ENCODE data around the gene SEZ6L2. TPM values are rescaled to one million over a fixed set of nuclear protein-coding genes. Genes with fewer than 3 reads are reported as not detected.
A peak's percentile ranks its signal among the peaks of the same experiment; 100 is the strongest.
"Not testable (repeated sequence)": the region's sequence is repeated elsewhere in the genome, so short reads cannot be mapped to it uniquely, and the experiment has no call there.

SEZ6L2 gene
- total RNA-seq = not detected

DNA sequence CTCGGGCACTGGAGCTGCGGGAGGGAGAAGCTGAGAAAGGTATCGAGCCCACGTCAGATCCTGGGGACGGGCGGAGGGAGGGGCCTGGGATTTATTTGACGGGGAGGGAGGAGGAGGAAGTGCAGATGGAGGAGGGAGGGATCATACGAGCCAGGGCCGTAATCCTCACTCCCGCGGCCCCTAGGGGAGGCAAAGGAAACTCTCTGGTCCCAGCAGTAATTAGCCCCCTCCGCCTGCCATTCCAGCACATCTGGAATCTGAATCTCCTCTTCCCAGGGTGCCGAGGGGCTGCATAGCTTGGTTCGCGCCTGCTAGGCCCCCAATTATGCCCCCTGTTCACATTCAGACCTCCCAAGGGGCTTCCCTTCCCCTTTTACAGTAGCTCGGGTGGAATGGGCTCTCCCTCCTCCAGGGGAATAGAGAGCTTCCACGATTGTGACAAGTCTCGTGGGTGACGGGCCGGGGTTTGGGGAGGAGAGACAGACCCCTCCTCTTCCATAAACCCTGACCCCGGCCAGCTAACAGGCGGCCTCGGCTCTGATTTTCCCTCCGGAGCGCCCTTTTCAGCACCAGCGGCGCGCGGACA, at the start of gene SEZ6L2:
TSS of gene SEZ6L2 (minus strand) at position 35 of the 586 bp plus-strand sequence. CDS start 531 bp downstream, outside the sequence.
- no peak for DNase-seq

GRCh38 chr16:29947897-29948296, 48.5 kb upstream of the SEZ6L2 start:
- DNase-seq = no peak

- DNase-seq = no peak
These were observed 44.8 kb upstream of the SEZ6L2 start for GRCh38 chr16:29943846-29944799.

DNA sequence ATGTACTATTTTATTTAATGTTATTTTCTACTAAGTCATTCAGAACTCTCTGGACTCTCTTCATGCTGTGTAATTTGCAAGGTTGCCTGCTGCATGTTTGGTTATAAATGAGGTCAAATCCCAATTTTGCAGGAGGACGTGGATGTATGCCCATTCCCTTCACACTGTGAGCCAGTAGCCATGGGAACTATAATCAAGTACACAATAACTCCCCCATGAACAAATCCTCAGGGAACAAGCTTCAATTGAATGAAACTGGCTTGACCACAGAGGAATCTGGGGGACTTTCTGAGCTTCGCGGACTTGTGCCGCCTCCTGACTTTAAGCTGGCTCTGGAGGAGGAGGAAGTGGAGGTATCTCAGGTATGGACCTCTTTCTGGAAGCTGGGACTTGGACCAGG, 41.3 kb upstream of the SEZ6L2 start:
- DNase-seq = no peak

DNA sequence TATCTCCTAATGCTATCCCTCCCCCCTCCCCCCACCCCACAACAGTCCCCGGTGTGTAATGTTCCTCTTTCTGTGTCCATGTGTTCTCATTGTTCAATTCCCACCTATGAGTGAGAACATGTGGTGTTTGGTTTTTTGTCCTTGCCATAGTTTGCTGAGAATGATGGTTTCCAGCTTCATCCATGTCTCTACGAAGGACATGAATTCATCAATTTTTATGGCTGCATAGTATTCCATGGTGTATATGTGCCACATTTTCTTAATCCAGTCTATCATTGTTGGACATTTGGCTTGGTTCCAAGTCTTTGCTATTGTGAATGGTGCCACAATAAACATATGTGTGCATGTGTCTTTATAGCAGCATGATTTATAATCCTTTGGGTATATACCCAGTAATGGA, 32.4 kb upstream of the SEZ6L2 start:
- DNase-seq = not testable (repeated sequence)

DNA sequence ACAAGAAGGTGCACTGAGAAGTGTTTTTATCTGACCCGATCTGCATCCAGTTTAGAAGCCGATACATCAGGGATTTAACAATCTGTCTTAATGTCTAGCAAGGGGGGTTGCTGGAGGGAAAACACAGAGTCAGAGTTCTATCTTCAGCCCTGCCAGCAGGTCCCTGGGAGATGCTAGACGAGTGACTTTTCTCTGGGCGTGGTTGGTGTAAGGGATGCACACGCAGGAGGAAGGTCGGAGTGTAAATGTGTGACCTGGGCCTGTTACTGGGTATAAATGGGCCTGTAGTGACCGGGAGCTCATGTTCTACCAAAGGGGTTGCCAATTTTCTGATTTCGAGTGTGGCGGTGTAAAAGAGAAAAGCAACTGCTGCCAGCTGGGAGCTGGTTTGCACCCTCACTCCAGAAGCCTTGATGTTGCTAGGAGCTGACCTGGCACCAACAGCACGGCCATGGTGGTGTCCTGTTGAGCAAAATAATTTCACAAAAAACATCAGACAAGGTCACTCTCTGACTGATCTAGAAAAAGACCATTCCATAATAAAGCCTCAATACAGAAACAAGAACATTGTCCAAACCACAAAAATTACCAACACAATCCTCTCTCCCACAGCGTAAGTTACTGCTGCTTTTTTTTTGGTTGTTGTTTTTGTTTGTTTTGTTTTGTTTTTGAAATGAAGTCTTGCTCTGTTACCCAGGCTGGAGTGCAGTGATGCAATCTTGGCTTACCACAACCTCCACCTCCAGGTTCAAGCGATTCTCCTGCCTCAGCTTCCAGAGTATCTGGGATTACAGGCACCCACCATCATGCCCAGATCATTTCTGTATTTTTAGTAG, 27.9 kb upstream of the SEZ6L2 start:
- no peak for DNase-seq

DNA sequence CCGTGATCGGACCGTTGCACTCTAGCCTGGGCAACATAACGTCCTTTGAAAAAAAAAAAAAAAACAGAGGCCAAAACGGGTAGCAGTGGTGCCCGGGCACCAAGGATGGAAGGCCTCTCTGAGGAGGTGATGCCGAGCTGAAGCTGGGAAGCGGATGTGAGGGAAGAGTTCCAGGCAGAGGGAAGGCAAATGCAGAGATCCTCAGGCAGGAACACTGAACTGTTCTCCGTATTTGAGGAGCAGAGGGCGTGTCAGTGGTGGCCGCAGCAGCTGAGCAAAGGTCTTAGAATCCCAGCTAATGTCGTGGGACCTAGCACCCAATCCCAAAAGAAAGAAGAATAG, 27.3 kb upstream of the SEZ6L2 start:
- no peak for DNase-seq

- peak; percentile 85 for DNase-seq
These were observed 26.7 kb upstream of the SEZ6L2 start, which contains the start of gene KCTD13 for GRCh38 chr16:29925781-29926710. KCTD13 (minus strand) TSS chr16:29926226; CDS start chr16:29926033, 193 bp downstream.

DNA sequence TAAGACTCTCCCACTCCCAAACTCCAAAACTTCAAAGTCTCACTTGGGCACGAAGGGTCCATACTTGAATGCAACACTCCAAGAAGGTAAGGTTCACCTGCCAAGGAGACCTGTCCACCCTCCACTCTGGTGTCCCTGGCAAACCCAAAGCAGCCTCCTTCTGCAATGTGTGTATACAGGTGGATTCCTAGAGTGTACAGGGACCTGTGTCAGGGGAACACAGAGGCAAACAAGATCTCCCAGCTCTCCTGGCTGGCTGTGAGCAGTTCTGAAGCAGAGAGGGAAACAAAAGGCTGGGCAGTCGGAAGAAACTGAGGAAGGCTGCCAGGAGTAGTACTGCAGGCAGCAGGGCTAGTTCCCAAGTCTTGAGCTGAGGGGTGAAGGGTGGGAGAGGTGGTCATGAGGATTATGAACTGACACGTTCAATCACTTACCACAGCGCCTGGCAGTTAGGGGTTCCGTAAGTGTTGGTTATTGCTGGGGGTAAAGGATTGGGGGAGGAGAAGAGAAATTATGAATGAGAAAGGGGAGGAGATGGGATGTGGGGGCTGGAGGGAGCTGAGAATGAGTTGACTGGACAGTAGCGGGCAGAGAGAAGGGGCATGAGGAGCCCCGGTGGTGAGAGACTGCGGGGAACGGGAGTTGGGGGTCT, 25.9 kb upstream of the SEZ6L2 start:
- no peak for DNase-seq

DNA sequence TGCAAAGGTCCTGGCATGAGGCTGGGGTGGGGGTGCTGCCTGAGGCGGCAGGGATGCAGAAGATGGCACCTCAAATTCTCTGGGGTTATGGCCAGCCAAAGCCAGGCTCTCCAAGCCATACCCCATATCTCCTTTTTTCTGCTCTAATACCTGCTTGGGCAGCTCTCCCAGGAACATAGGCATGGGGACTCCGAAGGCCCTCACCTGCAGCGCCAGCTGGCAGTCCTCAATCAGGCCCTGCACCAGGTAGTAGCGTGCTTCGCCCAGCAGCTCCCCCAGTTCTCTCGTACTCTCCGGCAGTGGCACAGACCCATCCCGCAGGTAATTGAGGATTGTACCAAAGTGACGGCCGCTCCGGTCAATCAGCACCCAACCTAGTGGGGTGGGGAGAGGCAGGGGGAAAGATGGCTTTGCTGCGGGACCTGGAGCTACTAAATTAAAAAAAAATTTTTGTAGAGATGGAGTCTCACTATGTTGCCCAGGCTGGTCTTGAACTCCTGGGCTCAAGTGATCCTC, 23.7 kb upstream of the SEZ6L2 start:
- DNase-seq = no peak

DNA sequence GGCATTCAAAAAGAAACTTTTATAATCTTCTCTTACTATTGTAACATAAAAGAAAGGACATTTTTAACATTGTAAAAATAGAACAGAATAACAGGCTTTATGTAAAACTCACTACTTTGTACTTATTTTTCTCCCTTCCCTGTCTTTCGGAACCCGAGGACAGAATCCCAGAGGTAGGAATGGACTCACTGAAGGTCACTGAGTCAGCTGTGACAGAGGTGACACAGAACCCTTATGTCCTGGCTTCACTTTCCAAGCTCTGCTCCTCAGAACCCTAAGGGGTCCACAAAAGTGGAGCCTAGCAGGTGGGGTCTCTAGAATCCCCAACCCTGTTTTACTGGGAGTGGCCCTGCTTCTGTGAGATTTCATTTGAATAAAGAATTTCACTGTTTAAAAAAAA, 23.0 kb upstream of the SEZ6L2 start:
- DNase-seq = no peak

GRCh38 chr16:29921034-29921385, 21.7 kb upstream of the SEZ6L2 start:
- DNase-seq = no peak

GRCh38 chr16:29920288-29921033, 21.1 kb upstream of the SEZ6L2 start:
- DNase-seq = no peak

GRCh38 chr16:29916979-29917378, 17.6 kb upstream of the SEZ6L2 start:
- DNase-seq = no peak

DNA sequence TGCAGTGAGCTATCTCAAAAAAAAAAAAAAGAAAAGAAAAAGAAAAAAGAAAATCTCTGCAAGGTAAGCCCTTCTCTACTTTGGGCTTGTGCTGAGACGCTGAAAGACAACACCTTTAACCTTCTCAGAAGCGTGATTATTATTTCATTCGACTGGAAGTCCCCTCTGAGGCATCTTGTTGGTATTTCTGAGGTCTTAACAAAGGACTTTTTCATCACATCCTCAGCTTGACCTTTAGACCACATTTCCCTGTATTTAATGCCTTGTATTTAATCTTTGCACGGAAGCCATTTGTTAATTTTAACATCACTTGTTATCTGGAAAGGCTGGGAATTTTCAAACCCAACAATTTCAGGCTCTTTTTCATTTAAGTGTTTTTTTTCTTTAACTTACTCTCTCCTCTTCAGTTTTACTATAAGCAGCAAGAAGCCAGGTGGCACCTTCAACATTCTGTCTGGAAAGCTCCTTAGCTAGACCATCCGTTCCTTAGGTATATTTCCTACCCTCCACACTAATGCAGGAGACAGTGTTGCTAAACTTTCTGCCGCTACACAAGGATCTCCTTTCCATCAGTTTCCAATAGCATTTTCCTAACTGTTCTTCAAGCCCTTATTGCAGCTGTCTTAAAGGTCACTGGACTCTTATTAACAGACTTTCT, 16.4 kb upstream of the SEZ6L2 start:
- no peak for DNase-seq

DNA sequence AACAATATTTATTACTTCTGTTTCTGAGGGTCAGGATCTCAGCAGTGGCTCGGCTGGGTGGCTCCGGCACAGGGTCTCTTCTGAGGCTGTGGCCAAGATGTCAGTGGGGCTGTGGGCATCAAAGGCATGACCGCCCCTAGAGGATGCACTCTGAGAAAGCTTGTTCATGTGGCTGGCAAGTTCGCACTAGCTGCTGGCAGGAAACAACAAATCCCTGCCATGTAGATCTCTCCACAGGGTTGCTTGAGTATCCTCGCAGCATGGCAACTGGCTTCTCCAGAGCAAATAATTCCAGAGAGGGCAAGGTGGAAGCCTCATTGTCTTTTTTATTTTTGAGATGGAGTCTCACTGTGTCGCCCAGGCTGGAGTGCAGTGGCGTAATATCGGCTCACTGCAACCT, 14.2 kb upstream of the SEZ6L2 start:
- no peak for DNase-seq

DNA sequence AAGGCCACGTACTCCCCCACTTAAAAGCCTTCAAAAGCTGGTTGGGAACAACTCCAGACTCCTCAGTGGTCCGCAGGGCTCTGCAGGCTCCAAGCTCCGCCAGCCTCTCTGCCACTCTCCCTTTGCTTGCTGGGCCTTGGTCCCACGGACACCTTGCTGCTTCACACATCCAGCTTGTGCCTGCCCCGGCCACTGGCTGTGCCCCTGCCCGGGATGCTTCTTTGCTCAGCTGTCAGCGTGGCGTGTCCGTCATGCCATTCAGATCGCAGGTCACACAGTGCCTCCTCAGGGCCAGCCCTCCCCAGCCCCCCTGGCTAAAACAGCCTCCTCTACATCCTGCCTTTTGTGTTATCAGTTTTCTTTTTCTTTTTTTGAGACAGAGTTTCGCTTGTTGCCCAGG, 12.7 kb upstream of the SEZ6L2 start:
- DNase-seq = no peak

GRCh38 chr16:29911676-29912010, 12.3 kb upstream of the SEZ6L2 start:
- DNase-seq = no peak

DNA sequence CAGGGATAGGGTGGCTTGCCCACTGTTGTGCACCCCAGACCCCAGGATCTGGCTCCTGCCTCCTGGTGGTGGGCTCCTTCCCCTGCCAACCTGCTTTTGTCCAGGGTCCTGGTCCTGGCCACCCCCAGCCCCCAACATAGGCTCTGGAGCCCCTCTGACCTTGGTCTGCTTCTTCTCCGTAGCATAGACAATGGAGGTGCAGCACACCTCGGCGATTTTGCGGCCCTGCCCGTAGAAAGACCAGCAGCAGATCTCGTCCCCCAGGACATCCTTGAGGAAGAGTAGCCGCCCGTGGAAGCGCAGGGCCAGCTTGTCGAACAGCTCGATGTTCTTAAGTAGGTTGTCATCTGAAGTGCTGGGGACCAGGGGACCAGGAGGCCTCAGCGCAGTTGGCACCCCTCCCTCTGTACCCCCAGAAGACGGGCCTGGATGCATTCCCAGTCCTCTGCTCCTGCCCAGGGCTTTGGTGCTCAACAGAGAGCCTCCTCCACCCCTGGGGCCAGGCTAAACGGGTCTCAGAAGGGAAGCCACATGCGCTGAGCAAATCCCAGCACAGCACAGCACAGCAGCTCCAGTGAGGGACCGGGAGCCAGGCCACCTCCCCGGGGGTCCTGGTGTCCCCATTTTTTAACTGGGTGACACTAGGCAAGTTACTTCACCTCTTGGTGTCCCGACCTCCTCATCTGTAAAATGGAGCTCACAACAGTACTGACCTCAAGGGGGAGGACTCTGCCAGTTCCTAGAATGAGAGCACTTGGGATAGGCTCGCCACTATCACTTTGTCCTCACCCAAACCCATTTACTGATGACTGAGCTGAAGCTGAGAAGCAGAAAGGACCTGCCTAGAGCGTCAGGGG, 11.7 kb upstream of the SEZ6L2 start:
- DNase-seq = no peak
